Amniotic epithelial cell (primary cell): ENCODE data around the gene OGFR.

Experiments used
- DNase-seq: peaks from one replicate; pipeline ENCODE4 v3.0.0-alpha.2; 2010; ENCODE audit warnings: low read depth

Gene OGFR

GRCh38 chr20:62804627-62805154 lies at the start of gene OGFR:
Gene OGFR, plus strand, starts transcription at chr20:62804835. Its CDS starts 25 bp downstream, at chr20:62804860.
- no peak for DNase-seq

- no peak for DNase-seq
Measured at GRCh38 chr20:62754991-62755356, 49.7 kb upstream of the OGFR start.

- DNase-seq = no peak
Measured at GRCh38 chr20:62755817-62756724, 48.6 kb upstream of the OGFR start.

GRCh38 chr20:62758226-62758912 lies 46.3 kb upstream of the OGFR start:
- DNase-seq = no peak

GRCh38 chr20:62759981-62760431 lies 44.6 kb upstream of the OGFR start:
- no peak for DNase-seq

GRCh38 chr20:62760471-62760855 lies 44.2 kb upstream of the OGFR start:
- DNase-seq = no peak

- no peak for DNase-seq
Measured at GRCh38 chr20:62760856-62761758, 43.5 kb upstream of the OGFR start.

GRCh38 chr20:62761759-62762131 lies 42.9 kb upstream of the OGFR start:
- DNase-seq = no peak

GRCh38 chr20:62762376-62762775 lies 42.3 kb upstream of the OGFR start:
- no peak for DNase-seq

GRCh38 chr20:62762801-62763368 lies 41.8 kb upstream of the OGFR start:
- no peak for DNase-seq

GRCh38 chr20:62763404-62763803 lies 41.2 kb upstream of the OGFR start:
- no peak for DNase-seq

GRCh38 chr20:62764156-62764935 lies 40.3 kb upstream of the OGFR start:
- no peak for DNase-seq

GRCh38 chr20:62765021-62765420 lies 39.6 kb upstream of the OGFR start:
- DNase-seq = no peak

- no peak for DNase-seq
Measured at GRCh38 chr20:62765432-62766070, 39.1 kb upstream of the OGFR start.

GRCh38 chr20:62766071-62766450 lies 38.6 kb upstream of the OGFR start:
- DNase-seq = no peak

- peak; percentile 15 for DNase-seq
Measured at GRCh38 chr20:62766716-62767115, 37.9 kb upstream of the OGFR start.

- DNase-seq = no peak
Measured at GRCh38 chr20:62768234-62768546, 36.4 kb upstream of the OGFR start.

- peak; percentile 85 for DNase-seq
Measured at GRCh38 chr20:62768551-62769287, 35.9 kb upstream of the OGFR start.

GRCh38 chr20:62769346-62770071 lies 35.1 kb upstream of the OGFR start:
- no peak for DNase-seq
